Renal cortex interstitium (tissue), 11 donors: ENCODE results near the gene ROR2. TPM values are rescaled to one million over a fixed set of nuclear protein-coding genes. Genes with fewer than 3 reads are reported as not detected.
"Not testable (repeated sequence)": the region's sequence is repeated elsewhere in the genome, so short reads cannot be mapped to it uniquely, and the experiment has no call there.

ENCODE experiments used
- DNase-seq, 11 donors: peaks; one replicate each; pipeline ENCODE4 v3.0.0-alpha.2; 2013; ENCODE audit warnings: low read depth in 9 of 11, low spot score in 4 of 11; ENCODE audit errors: extremely low read depth in 1 of 11
- polyA plus RNA-seq, 3 donors: library from polyadenylated mRNA; unstranded; fragments of 120-200 nt; gene quantifications; one replicate each; pipeline ENCODE4 v1.2.1, GENCODE V29; 2013; ENCODE audit not compliant: insufficient read length in 3 of 3

ROR2 gene
- polyA plus RNA-seq, 3 donors: 17.4 to 20.5 (median 20.0) TPM

- no peak for DNase-seq
These were observed 387.6 kb downstream of the ROR2 start for GRCh38 chr9:91562416-91562815.

GRCh38 chr9:91560301-91560700 lies 389.7 kb downstream of the ROR2 start:
- DNase-seq: no peak

GRCh38 chr9:91558879-91559278 lies 391.1 kb downstream of the ROR2 start:
- DNase-seq: no peak

- no peak for DNase-seq
These were observed 391.6 kb downstream of the ROR2 start for GRCh38 chr9:91558395-91558794.

- DNase-seq: no peak
These were observed 392.7 kb downstream of the ROR2 start for GRCh38 chr9:91557327-91557726.

GRCh38 chr9:91555132-91555531 lies 394.9 kb downstream of the ROR2 start:
- no peak for DNase-seq

GRCh38 chr9:91549177-91549576 lies 400.9 kb downstream of the ROR2 start:
- DNase-seq: no peak

- no peak for DNase-seq
These were observed 402.9 kb downstream of the ROR2 start for GRCh38 chr9:91547081-91547480.

- no peak for DNase-seq
These were observed 403.5 kb downstream of the ROR2 start for GRCh38 chr9:91546574-91546973.

GRCh38 chr9:91541734-91542133 lies 408.3 kb downstream of the ROR2 start:
- no peak for DNase-seq

GRCh38 chr9:91540506-91540905 lies 409.5 kb downstream of the ROR2 start:
- DNase-seq: not testable (repeated sequence)

GRCh38 chr9:91536211-91536691 lies 413.8 kb downstream of the ROR2 start:
- DNase-seq: peak in 4 of 11 donors; percentile 17 to 45 (median 36)

GRCh38 chr9:91534374-91534773 lies 415.7 kb downstream of the ROR2 start:
- no peak for DNase-seq

GRCh38 chr9:91533382-91533781 lies 416.6 kb downstream of the ROR2 start:
- DNase-seq: no peak

GRCh38 chr9:91532325-91532724 lies 417.7 kb downstream of the ROR2 start:
- no peak for DNase-seq

- DNase-seq: no peak
These were observed 419.2 kb downstream of the ROR2 start for GRCh38 chr9:91530829-91531228.

- DNase-seq: no peak
These were observed 427.5 kb downstream of the ROR2 start for GRCh38 chr9:91522481-91522880.

GRCh38 chr9:91519520-91520277 lies 430.3 kb downstream of the ROR2 start:
- no peak for DNase-seq

GRCh38 chr9:91518462-91518861 lies 431.6 kb downstream of the ROR2 start:
- no peak for DNase-seq

GRCh38 chr9:91517801-91518200 lies 432.2 kb downstream of the ROR2 start:
- peak in 1 of 11 donors; percentile 19 for DNase-seq

- DNase-seq: not testable (repeated sequence)
These were observed 432.7 kb downstream of the ROR2 start for GRCh38 chr9:91517332-91517731.
